Measurements from ENCODE around the gene IMP4.

- TF ChIP-seq CTCF (IDR thresholded peaks at IDR 0.05) (no peak), POLR2A (IDR thresholded peaks at IDR 0.05) (no peak)
Observed at GRCh38 chr2:130336150-130336876, 6.4 kb upstream of the IMP4 start.
